HepG2 (cell line): ENCODE results near the gene KANSL1. TPM values are rescaled to one million over a fixed set of nuclear protein-coding genes. Genes with fewer than 3 reads are reported as not detected.

Experiments
- CBX2 ChIP-seq, 2 experiments: fragments of 200-600 bp in 1 of 2; sonication (generic); formaldehyde crosslinking in 1 of 2; IDR thresholded peaks; 2 replicates each; pipeline versions ENCODE4 v1.7.0 to v1.8.1; 2018 to 2022; ENCODE audit warnings: low read depth in 2 of 2, low read length in 1 of 2, mild to moderate bottlenecking in 1 of 2, missing genetic modification reagents in 1 of 2
- DR1 ChIP-seq: sonication (generic); formaldehyde crosslinking; IDR thresholded peaks from 2 replicates; pipeline ENCODE4 v1.8.0; 2021; ENCODE audit warnings: mild to moderate bottlenecking, missing genetic modification reagents, inconsistent platforms
- FOXA3 ChIP-seq: IDR thresholded peaks from 2 replicates; pipeline ENCODE4 v1.6.1; 2016; ENCODE audit warnings: missing genetic modification reagents, missing compliant biosample characterization
- HNRNPUL1 ChIP-seq: fragments of 200-400 bp; formaldehyde crosslinking; IDR thresholded peaks from 2 replicates; pipeline ENCODE4 v1.6.1; 2017; ENCODE audit warnings: low read depth, mild to moderate bottlenecking, low read length, moderate library complexity
- KLF12 ChIP-seq: sonication (generic); formaldehyde crosslinking; IDR thresholded peaks from 2 replicates; pipeline ENCODE4 v1.4.0; 2020; ENCODE audit warnings: missing genetic modification reagents, borderline replicate concordance
- MYNN ChIP-seq: sonication (generic); formaldehyde crosslinking; IDR thresholded peaks from 2 replicates; pipeline ENCODE4 v1.4.0; 2020; ENCODE audit warnings: mild to moderate bottlenecking, low read depth, missing genetic modification reagents
- PAWR ChIP-seq: sonication (generic); formaldehyde crosslinking; IDR thresholded peaks from 2 replicates; pipeline ENCODE4 v1.4.0; 2020; ENCODE audit warnings: missing genetic modification reagents, mild to moderate bottlenecking, borderline replicate concordance
- POLR2G ChIP-seq: fragments of 200-400 bp; formaldehyde crosslinking; IDR thresholded peaks from 2 replicates; pipeline ENCODE4 v1.6.1; 2018; ENCODE audit warnings: mild to moderate bottlenecking, low read depth, low read length, moderate library complexity
- REXO4 ChIP-seq: sonication (generic); formaldehyde crosslinking; IDR thresholded peaks from 2 replicates; pipeline ENCODE4 v1.8.0; 2022; ENCODE audit warnings: missing genetic modification reagents, mild to moderate bottlenecking, borderline replicate concordance
- RNF2 ChIP-seq: fragments of 450-650 bp; conservative IDR thresholded peaks from 2 replicates; pipeline ENCODE4 v1.6.1; 2016; ENCODE audit warnings: low read depth
- RXRB ChIP-seq: IDR thresholded peaks from 2 replicates; pipeline ENCODE4 v1.6.1; 2016; ENCODE audit warnings: borderline replicate concordance, missing genetic modification reagents, missing compliant biosample characterization
- SKIL ChIP-seq: sonication (generic); formaldehyde crosslinking; IDR thresholded peaks from 2 replicates; pipeline ENCODE4 v1.8.0; 2022; ENCODE audit warnings: missing genetic modification reagents, mild to moderate bottlenecking, moderate library complexity, borderline replicate concordance
- SPEN ChIP-seq: sonication (generic); formaldehyde crosslinking; IDR thresholded peaks from 2 replicates; pipeline ENCODE4 v1.5.1; 2020; ENCODE audit warnings: low read depth, mild to moderate bottlenecking, missing genetic modification reagents
- ZBTB1 ChIP-seq: sonication (generic); formaldehyde crosslinking; IDR thresholded peaks from 2 replicates; pipeline ENCODE4 v1.4.0; 2020; ENCODE audit warnings: missing genetic modification reagents, borderline replicate concordance
- ZBTB2 ChIP-seq: sonication (generic); formaldehyde crosslinking; IDR thresholded peaks from 2 replicates; pipeline ENCODE4 v1.8.0; 2022; ENCODE audit warnings: low read depth, missing genetic modification reagents
- ZBTB43 ChIP-seq: sonication (generic); formaldehyde crosslinking; conservative IDR thresholded peaks from 2 replicates; pipeline ENCODE4 v1.4.0; 2020; ENCODE audit warnings: missing genetic modification reagents
- ZFP36L2 ChIP-seq: sonication (generic); formaldehyde crosslinking; IDR thresholded peaks from 2 replicates; pipeline ENCODE4 v1.4.0; 2020; ENCODE audit warnings: missing genetic modification reagents
- ZMAT5 ChIP-seq: sonication (generic); formaldehyde crosslinking; IDR thresholded peaks from 2 replicates; pipeline ENCODE4 v1.5.0; 2020; ENCODE audit warnings: mild to moderate bottlenecking, low read depth, missing genetic modification reagents, borderline replicate concordance
- ZNF326 ChIP-seq: sonication (generic); formaldehyde crosslinking; IDR thresholded peaks from 2 replicates; pipeline ENCODE4 v1.4.0; 2020; ENCODE audit warnings: missing genetic modification reagents, borderline replicate concordance
- ZNF496 ChIP-seq: sonication (generic); formaldehyde crosslinking; IDR thresholded peaks from 2 replicates; pipeline ENCODE4 v1.8.1; 2023; ENCODE audit warnings: mild to moderate bottlenecking, moderate library complexity, missing genetic modification reagents; ENCODE audit not compliant: insufficient replicate concordance
- ZNF598 ChIP-seq: sonication (generic); formaldehyde crosslinking; IDR thresholded peaks from 2 replicates; pipeline ENCODE4 v1.5.1; 2020; ENCODE audit warnings: mild to moderate bottlenecking, missing genetic modification reagents, borderline replicate concordance
- ZNF605 ChIP-seq: sonication (generic); formaldehyde crosslinking; IDR thresholded peaks from 2 replicates; pipeline ENCODE4 v1.8.0; 2022; ENCODE audit warnings: mild to moderate bottlenecking, missing genetic modification reagents
- ZNF7 ChIP-seq: IDR thresholded peaks from 2 replicates; pipeline ENCODE4 v1.6.1; 2016; ENCODE audit warnings: missing biosample characterization, missing genetic modification reagents
- ZNF788 ChIP-seq: sonication (generic); formaldehyde crosslinking; IDR thresholded peaks from 2 replicates; pipeline ENCODE4 v1.5.0; 2020; ENCODE audit warnings: mild to moderate bottlenecking, missing genetic modification reagents, borderline replicate concordance
- ZNF792 ChIP-seq: IDR thresholded peaks from 2 replicates; pipeline ENCODE4 v1.6.1; 2016
- polyA plus RNA-seq, 8 experiments: library from polyadenylated mRNA; depleted of rRNA in 3 of 8; stranded (reverse) in 7 of 8; unstranded in 1 of 8; fragments of >200 nt; fragmentation: Illumina TruSeq in 4 of 8; extraction: Trizol in 4 of 8; gene quantifications; 2 replicates each; pipeline versions ENCODE4 v1.2.1 to v1.2.3, GENCODE V29; 2011 to 2016; ENCODE audit warnings: low read depth in 4 of 8, missing spikeins in 1 of 8, mixed read lengths in 1 of 8; ENCODE audit not compliant: insufficient read depth in 1 of 8
- total RNA-seq, 5 experiments: library from RNA; depleted of rRNA; stranded (reverse); fragments of >200 nt; fragmentation: Illumina TruSeq; extraction: Trizol; gene quantifications; 2 replicates each; pipeline ENCODE4 v1.2.3, GENCODE V29; 2016; ENCODE audit warnings: low read depth in 1 of 5

The KANSL1 gene
- total and polyA plus RNA-seq, 2 of the 13 experiments (the other 11 are each of a cell fraction or from before 2014, with no cell fraction given): 24.0 to 59.6 TPM

- TF ChIP-seq ZBTB43 (CRISPR knock-in tag) (no peak), POLR2G (0 out of 2 replicates have a peak, but pooled peaks have one; percentile 40), HNRNPUL1 (no peak; the same call in 1 of the 2 replicates), FOXA3 (CRISPR knock-in tag) (peak; percentile 7; the same call in 1 of the 2 replicates), PAWR (CRISPR knock-in tag) (no peak), MYNN (CRISPR knock-in tag) (no peak), ZNF788 (CRISPR knock-in tag) (no peak), REXO4 (no peak), CBX2 (IDR thresholded peaks at IDR 0.05; ENCODE audit: low read depth, low read length) (no peak), CBX2 (CRISPR knock-in tag; IDR thresholded peaks at IDR 0.05; ENCODE audit: low read depth) (no peak), ZFP36L2 (CRISPR knock-in tag) (no peak; the same call in 1 of the 2 replicates), ZNF605 (no peak), RXRB (CRISPR knock-in tag) (0 out of 2 replicates have a peak, but pooled peaks have one; percentile 9), KLF12 (CRISPR knock-in tag) (no peak), SPEN (CRISPR knock-in tag) (peak; percentile 13), ZNF792 (CRISPR knock-in tag) (no peak), ZNF7 (CRISPR knock-in tag) (no peak), ZBTB1 (CRISPR knock-in tag) (no peak), ZNF326 (CRISPR knock-in tag) (no peak), ZNF598 (CRISPR knock-in tag) (no peak), ZNF496 (CRISPR knock-in tag) (no peak), ZMAT5 (CRISPR knock-in tag) (no peak), DR1 (CRISPR knock-in tag) (no peak), SKIL (CRISPR knock-in tag) (no peak), RNF2 (no peak), ZBTB2 (CRISPR knock-in tag) (no peak; the same call in none of the 2 replicates)
Measured at GRCh38 chr17:46193151-46193625, at the start of gene KANSL1 (continued).
